ENCODE measurements around the gene FNBP1. TPM values are rescaled to one million over a fixed set of nuclear protein-coding genes. Genes with fewer than 3 reads are reported as not detected.

The FNBP1 gene
- total RNA-seq, 1 donor from 2014 or later = 157 TPM

- intact Hi-C loops (cut with micrococcal nuclease) = no loop called here
Observed at GRCh38 chr9:129841071-129841470, 201.9 kb downstream of the FNBP1 start.

GRCh38 chr9:129840034-129840433 is 203.0 kb downstream of the FNBP1 start:
- intact Hi-C loops (cut with micrococcal nuclease) = no loop called here

GRCh38 chr9:129839324-129840023 is 203.5 kb downstream of the FNBP1 start:
- intact Hi-C loops (cut with micrococcal nuclease) = no loop called here

- intact Hi-C loops (cut with micrococcal nuclease) = no loop called here
Observed at GRCh38 chr9:129838707-129839259, 204.2 kb downstream of the FNBP1 start.

Other genes starting within 250 kb of the FNBP1 start
- 28.0 and 30.8 TPM in 2 replicates for gene TOR1B, start 240.0 kb downstream of the FNBP1 start, total RNA-seq
- gene TOR1A, start 219.1 kb downstream of the FNBP1 start, total RNA-seq = 59.7 and 63.5 TPM in 2 replicates
- gene C9orf78, start 207.9 kb downstream of the FNBP1 start, total RNA-seq = 74.7 and 76.0 TPM in 2 replicates
- gene USP20, start 207.7 kb downstream of the FNBP1 start, total RNA-seq = 107 and 108 TPM in 2 replicates
- 24.4 and 25.3 TPM in 2 replicates for gene GPR107, start 10.7 kb upstream of the FNBP1 start, total RNA-seq
- gene NCS1, start 129.2 kb upstream of the FNBP1 start, total RNA-seq = 0.49 and 1.0 TPM in 2 replicates
- not detected in 2 replicates for gene HMCN2, start 222.6 kb upstream of the FNBP1 start, total RNA-seq